HEK293 (cell line): ENCODE results near the gene ERO1B.

Source experiments
- ZNF121 ChIP-seq: fragments of 450-650 bp; formaldehyde crosslinking; IDR thresholded peaks from 2 replicates; pipeline ENCODE4 v1.5.1; 2016; ENCODE audit warnings: missing biosample characterization, missing genetic modification characterization
- ZNF555 ChIP-seq: fragments of 450-650 bp; formaldehyde crosslinking; conservative IDR thresholded peaks from 2 replicates; pipeline ENCODE4 v1.5.1; 2017; ENCODE audit warnings: missing biosample characterization, mild to moderate bottlenecking, missing genetic modification characterization, inconsistent platforms
- ZNF623 ChIP-seq: fragments of 450-650 bp; formaldehyde crosslinking; IDR thresholded peaks from 2 replicates; pipeline ENCODE4 v1.5.1; 2016; ENCODE audit warnings: missing biosample characterization, missing genetic modification characterization
- ZNF792 ChIP-seq: fragments of 450-650 bp; formaldehyde crosslinking; IDR thresholded peaks from 2 replicates; pipeline ENCODE4 v1.5.1; 2016; ENCODE audit warnings: missing biosample characterization, missing genetic modification characterization
- TF ChIP-seq, protein P1 (sequence below): fragments of 450-650 bp; formaldehyde crosslinking; IDR thresholded peaks from 2 replicates; pipeline ENCODE4 v1.5.1; 2016; ENCODE audit warnings: missing biosample characterization, missing genetic modification characterization

DNA sequence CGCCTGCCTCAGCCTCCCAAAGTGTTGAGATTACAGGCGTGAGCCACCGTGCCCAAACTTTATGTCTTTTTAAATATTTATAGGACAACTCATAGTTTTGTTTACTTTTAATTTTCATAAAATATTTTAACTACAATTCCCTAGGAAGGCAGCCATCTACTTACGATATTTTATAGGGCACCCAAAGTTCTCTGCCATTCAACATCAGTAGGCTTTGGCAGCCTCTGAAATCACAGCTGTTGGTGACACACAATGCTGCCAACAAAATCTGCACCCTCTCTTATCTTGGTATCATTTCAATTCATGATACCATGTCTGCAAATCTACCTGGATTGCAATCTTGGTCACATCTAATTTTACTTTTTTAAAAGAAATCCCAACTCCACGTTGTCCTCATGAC lies 27.1 kb upstream of the ERO1B start:
- TF ChIP-seq, protein P1, sequence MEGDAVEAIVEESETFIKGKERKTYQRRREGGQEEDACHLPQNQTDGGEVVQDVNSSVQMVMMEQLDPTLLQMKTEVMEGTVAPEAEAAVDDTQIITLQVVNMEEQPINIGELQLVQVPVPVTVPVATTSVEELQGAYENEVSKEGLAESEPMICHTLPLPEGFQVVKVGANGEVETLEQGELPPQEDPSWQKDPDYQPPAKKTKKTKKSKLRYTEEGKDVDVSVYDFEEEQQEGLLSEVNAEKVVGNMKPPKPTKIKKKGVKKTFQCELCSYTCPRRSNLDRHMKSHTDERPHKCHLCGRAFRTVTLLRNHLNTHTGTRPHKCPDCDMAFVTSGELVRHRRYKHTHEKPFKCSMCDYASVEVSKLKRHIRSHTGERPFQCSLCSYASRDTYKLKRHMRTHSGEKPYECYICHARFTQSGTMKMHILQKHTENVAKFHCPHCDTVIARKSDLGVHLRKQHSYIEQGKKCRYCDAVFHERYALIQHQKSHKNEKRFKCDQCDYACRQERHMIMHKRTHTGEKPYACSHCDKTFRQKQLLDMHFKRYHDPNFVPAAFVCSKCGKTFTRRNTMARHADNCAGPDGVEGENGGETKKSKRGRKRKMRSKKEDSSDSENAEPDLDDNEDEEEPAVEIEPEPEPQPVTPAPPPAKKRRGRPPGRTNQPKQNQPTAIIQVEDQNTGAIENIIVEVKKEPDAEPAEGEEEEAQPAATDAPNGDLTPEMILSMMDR (tag by site-specific recombination): no peak
- TF ChIP-seq ZNF792 (tag by site-specific recombination) (no peak), ZNF623 (tag by site-specific recombination) (no peak), ZNF555 (tag by site-specific recombination) (no peak), ZNF121 (tag by site-specific recombination) (no peak)
